Neural cell (in vitro differentiated cells): ENCODE data around the gene NR1H2. TPM values are rescaled to one million over a fixed set of nuclear protein-coding genes. Genes with fewer than 3 reads are reported as not detected.
A peak's percentile ranks its signal among the peaks of the same experiment; 100 is the strongest.

Source experiments
- H2AFZ ChIP-seq: fragments of 200-600, 300-800 bp; sonication (generic), shearing (Covaris generic); 2 replicates; pipeline ENCODE4 v1.6.0; 2014; ENCODE audit warnings: low read depth, mild to moderate bottlenecking, antibody characterized with exemption, low read length, moderate library complexity
- H3F3A ChIP-seq: fragments of 200-600 bp; shearing (Covaris generic); 2 replicates; pipeline ENCODE4 v1.6.1; 2016; ENCODE audit warnings: mild to moderate bottlenecking, moderate library complexity, mixed read lengths, antibody characterized with exemption, low read length; ENCODE audit not compliant: insufficient read depth, poor library complexity, severe bottlenecking
- H3K27ac ChIP-seq: fragments of 200-600, 300-800 bp; sonication (generic), shearing (Covaris generic); 2 replicates; pipeline ENCODE4 v1.5.1; 2014; ENCODE audit warnings: mild to moderate bottlenecking, low read length, moderate library complexity
- H3K27me3 ChIP-seq: fragments of 300-800, 200-600 bp; sonication (generic), shearing (Covaris generic); 2 replicates; pipeline ENCODE4 v1.6.0; 2014; ENCODE audit warnings: mild to moderate bottlenecking, low read depth, low read length, moderate library complexity; ENCODE audit not compliant: insufficient read depth
- H3K36me3 ChIP-seq: fragments of 300-800, 200-600 bp; sonication (generic), shearing (Covaris generic); 2 replicates; pipeline ENCODE4 v1.5.1; 2014; ENCODE audit warnings: mild to moderate bottlenecking, antibody characterized with exemption, low read length, moderate library complexity; ENCODE audit not compliant: insufficient read depth
- H3K4me2 ChIP-seq: fragments of 300-800, 200-600 bp; sonication (generic), shearing (Covaris generic); 2 replicates; pipeline ENCODE4 v1.6.0; 2014; ENCODE audit warnings: mild to moderate bottlenecking, low read length
- H3K4me3 ChIP-seq: fragments of 300-800, 200-600 bp; sonication (generic), shearing (Covaris generic); 2 replicates; pipeline ENCODE4 v1.5.1; 2014; ENCODE audit warnings: mild to moderate bottlenecking, low read length, moderate library complexity
- H3K79me2 ChIP-seq: fragments of 200-600 bp; shearing (Covaris generic); replicated peaks from 2 replicates; pipeline ENCODE4 v1.6.0; 2014; ENCODE audit warnings: mild to moderate bottlenecking, low read length, moderate library complexity; ENCODE audit not compliant: insufficient read depth
- H3K9ac ChIP-seq: fragments of 300-800, 200-600 bp; sonication (generic), shearing (Covaris generic); 2 replicates; pipeline ENCODE4 v1.6.1; 2016; ENCODE audit warnings: mild to moderate bottlenecking, low read length, mixed read lengths
- H3K9me2 ChIP-seq: fragments of 200-600 bp; shearing (Covaris generic); 2 replicates; pipeline ENCODE4 v1.6.1; 2016; ENCODE audit warnings: mild to moderate bottlenecking, low read length, mixed read lengths; ENCODE audit not compliant: insufficient read depth
- H3K9me3 ChIP-seq: fragments of 200-600, 300-800 bp; sonication (generic), shearing (Covaris generic); 2 replicates; pipeline ENCODE4 v1.6.1; 2016; ENCODE audit warnings: mild to moderate bottlenecking, mixed run types, low read length, moderate library complexity, mixed read lengths
- H4K20me1 ChIP-seq: fragments of 200-600 bp; shearing (Covaris generic); 2 replicates; pipeline ENCODE4 v1.6.1; 2016; ENCODE audit warnings: mild to moderate bottlenecking, mixed run types; ENCODE audit not compliant: insufficient read depth
- CTCF ChIP-seq: fragments of 450-650 bp; IDR thresholded peaks from 2 replicates; pipeline ENCODE4 v1.5.1; 2014; ENCODE audit warnings: antibody characterized with exemption, mild to moderate bottlenecking, moderate library complexity; ENCODE audit not compliant: poor library complexity, severe bottlenecking
- EP300 ChIP-seq: fragments of 450-650 bp; conservative IDR thresholded peaks from 2 replicates; pipeline ENCODE4 v1.6.1; 2014; ENCODE audit warnings: antibody characterized with exemption, mild to moderate bottlenecking, moderate library complexity; ENCODE audit not compliant: poor library complexity, severe bottlenecking
- EZH2 ChIP-seq: fragments of 200-600, 300-800 bp; shearing (Covaris generic), sonication (generic); IDR thresholded peaks from 2 replicates; pipeline ENCODE4 v1.6.1; 2014; ENCODE audit warnings: antibody characterized with exemption, low read length, borderline replicate concordance, mild to moderate bottlenecking; ENCODE audit not compliant: insufficient read depth, poor library complexity, severe bottlenecking
- MXI1 ChIP-seq: fragments of 450-650 bp; conservative IDR thresholded peaks from 2 replicates; pipeline ENCODE4 v1.6.1; 2014; ENCODE audit warnings: antibody characterized with exemption, mild to moderate bottlenecking; ENCODE audit not compliant: poor library complexity, severe bottlenecking
- POLR2AphosphoS5 ChIP-seq: IDR thresholded peaks from 2 replicates; pipeline ENCODE4 v1.6.1; 2012
- RAD21 ChIP-seq: fragments of 450-650 bp; conservative IDR thresholded peaks from 2 replicates; pipeline ENCODE4 v1.6.1; 2014; ENCODE audit warnings: antibody characterized with exemption, mild to moderate bottlenecking, moderate library complexity
- SMC3 ChIP-seq: fragments of 450-650 bp; conservative IDR thresholded peaks from 2 replicates; pipeline ENCODE4 v1.6.1; 2014; ENCODE audit warnings: antibody characterized with exemption, mild to moderate bottlenecking, moderate library complexity; ENCODE audit not compliant: poor library complexity
- TAF1 ChIP-seq: IDR thresholded peaks from 2 replicates; pipeline ENCODE4 v1.6.1; 2012; ENCODE audit warnings: low read depth
- polyA plus RNA-seq: library from polyadenylated mRNA; depleted of rRNA; stranded (reverse); fragments of >200 nt; gene quantifications from 2 replicates; pipeline ENCODE4 v1.2.3, GENCODE V29; 2014
- TF ChIP-seq, protein P1 (sequence below): IDR thresholded peaks from 2 replicates; pipeline ENCODE4 v1.6.1; 2012; ENCODE audit warnings: borderline replicate concordance

The NR1H2 gene
- polyA plus RNA-seq, 1 donor from 2014 or later = 18.5 TPM

GRCh38 chr19:50414864-50415660 is 38.8 kb downstream of the NR1H2 start:
- no peak overlapping the region for H3K9ac ChIP-seq
- no peaks in the 10 kb centered on the region for H4K20me1 ChIP-seq
- peaks cover 14% of the 10 kb centered on the region for H3K27me3 ChIP-seq
- no peak overlapping the region for H3K27ac ChIP-seq
- no peaks in the 10 kb centered on the region for H3F3A ChIP-seq
- no peaks in the 10 kb centered on the region for H3K9me3 ChIP-seq
- H3K4me3 ChIP-seq = no peak overlapping the region
- H2AFZ ChIP-seq = no peak overlapping the region
- no peaks in the 10 kb centered on the region for H3K9me2 ChIP-seq
- H3K4me2 ChIP-seq = no peak overlapping the region
- H3K79me2 ChIP-seq = no peaks in the 10 kb centered on the region
- TF ChIP-seq CTCF (peak; percentile 47), MXI1 (no peak), EZH2 (no peak), EP300 (no peak), SMC3 (peak; percentile 40), RAD21 (peak; percentile 18), POLR2AphosphoS5 (no peak)
- no peaks in the 10 kb centered on the region for H3K36me3 ChIP-seq

- Histone ChIP-seq H3K4me3 (no peak overlapping the region), H3K9me2 (no peaks in the 10 kb centered on the region), H3K79me2 (no peaks in the 10 kb centered on the region), H3K27me3 (peaks cover 14% of the 10 kb centered on the region), H3K9me3 (no peaks in the 10 kb centered on the region), H3K27ac (no peak overlapping the region), H3K4me2 (no peak overlapping the region), H4K20me1 (no peaks in the 10 kb centered on the region), H3K36me3 (no peaks in the 10 kb centered on the region), H2AFZ (no peak overlapping the region), H3F3A (no peaks in the 10 kb centered on the region), H3K9ac (no peak overlapping the region)
- TF ChIP-seq, protein P1, sequence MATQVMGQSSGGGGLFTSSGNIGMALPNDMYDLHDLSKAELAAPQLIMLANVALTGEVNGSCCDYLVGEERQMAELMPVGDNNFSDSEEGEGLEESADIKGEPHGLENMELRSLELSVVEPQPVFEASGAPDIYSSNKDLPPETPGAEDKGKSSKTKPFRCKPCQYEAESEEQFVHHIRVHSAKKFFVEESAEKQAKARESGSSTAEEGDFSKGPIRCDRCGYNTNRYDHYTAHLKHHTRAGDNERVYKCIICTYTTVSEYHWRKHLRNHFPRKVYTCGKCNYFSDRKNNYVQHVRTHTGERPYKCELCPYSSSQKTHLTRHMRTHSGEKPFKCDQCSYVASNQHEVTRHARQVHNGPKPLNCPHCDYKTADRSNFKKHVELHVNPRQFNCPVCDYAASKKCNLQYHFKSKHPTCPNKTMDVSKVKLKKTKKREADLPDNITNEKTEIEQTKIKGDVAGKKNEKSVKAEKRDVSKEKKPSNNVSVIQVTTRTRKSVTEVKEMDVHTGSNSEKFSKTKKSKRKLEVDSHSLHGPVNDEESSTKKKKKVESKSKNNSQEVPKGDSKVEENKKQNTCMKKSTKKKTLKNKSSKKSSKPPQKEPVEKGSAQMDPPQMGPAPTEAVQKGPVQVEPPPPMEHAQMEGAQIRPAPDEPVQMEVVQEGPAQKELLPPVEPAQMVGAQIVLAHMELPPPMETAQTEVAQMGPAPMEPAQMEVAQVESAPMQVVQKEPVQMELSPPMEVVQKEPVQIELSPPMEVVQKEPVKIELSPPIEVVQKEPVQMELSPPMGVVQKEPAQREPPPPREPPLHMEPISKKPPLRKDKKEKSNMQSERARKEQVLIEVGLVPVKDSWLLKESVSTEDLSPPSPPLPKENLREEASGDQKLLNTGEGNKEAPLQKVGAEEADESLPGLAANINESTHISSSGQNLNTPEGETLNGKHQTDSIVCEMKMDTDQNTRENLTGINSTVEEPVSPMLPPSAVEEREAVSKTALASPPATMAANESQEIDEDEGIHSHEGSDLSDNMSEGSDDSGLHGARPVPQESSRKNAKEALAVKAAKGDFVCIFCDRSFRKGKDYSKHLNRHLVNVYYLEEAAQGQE = no peak
- TF ChIP-seq CTCF = no peak
- no peak for TF ChIP-seq MXI1
- no peak for TF ChIP-seq RAD21
- TF ChIP-seq EZH2 = no peak
- no peak for TF ChIP-seq POLR2AphosphoS5
- no peak for TF ChIP-seq SMC3
- TF ChIP-seq TAF1 = no peak
- TF ChIP-seq EP300 = no peak
Observed at GRCh38 chr19:50415661-50416033, 39.4 kb downstream of the NR1H2 start.
